SK-N-SH (cell line): ENCODE results near the gene TFDP3. TPM values are rescaled to one million over a fixed set of nuclear protein-coding genes. Genes with fewer than 3 reads are reported as not detected.

Experiments used
- CTCF ChIA-PET: fragments of 300-600, 350-600 bp; formaldehyde crosslinking; extraction: SDS; loops from one replicate; lab custom pipeline; 2021; lab: Yijun Ruan, JAX
- POLR2A ChIA-PET: fragments of 350-600 bp; sonication (Branson Sonifier 250); formaldehyde crosslinking; extraction: SDS; loops from one replicate; lab custom pipeline; 2020; ENCODE audit warnings: antibody characterized with exemption, inconsistent platforms; lab: Yijun Ruan, JAX
- DNase-seq: peaks from one replicate; pipeline ENCODE4 v3.0.0; 2012
- H2AFZ ChIP-seq: fragments of 200-600 bp; sonication (generic); 2 replicates; pipeline ENCODE4 v1.8.1; 2016; ENCODE audit warnings: antibody characterized with exemption, mild to moderate bottlenecking, low read depth
- H3F3A ChIP-seq: fragments of 200-600 bp; sonication (generic); replicated peaks from 2 replicates; pipeline ENCODE3; 2016; ENCODE audit warnings: antibody characterized with exemption, mild to moderate bottlenecking; ENCODE audit not compliant: insufficient read depth
- H3K27ac ChIP-seq, 2 experiments: fragments of 200-500 bp in 1 of 2; fragments of 200-600 bp in 1 of 2; sonication (Bioruptor generic) in 1 of 2; sonication (generic), shearing (Covaris generic) in 1 of 2; 2 replicates each; pipeline versions ENCODE4 v1.5.1 to v1.6.1; 2014 to 2016; ENCODE audit warnings: low read depth in 2 of 2, inconsistent platforms in 1 of 2, low read length in 1 of 2, mild to moderate bottlenecking in 1 of 2, mixed read lengths in 1 of 2
- H3K27me3 ChIP-seq: fragments of 200-600 bp; sonication (generic), shearing (Covaris generic); 2 replicates; pipeline ENCODE4 v1.6.1; 2016; ENCODE audit warnings: mixed run types; ENCODE audit not compliant: insufficient read depth
- H3K36me3 ChIP-seq, 2 experiments: fragments of 200-500 bp in 1 of 2; fragments of 200-600 bp in 1 of 2; sonication (Bioruptor generic) in 1 of 2; sonication (generic) in 1 of 2; replicated peaks in 1 of 2; 2 replicates each; pipeline versions ENCODE3 to v1.5.1; 2014 to 2016; ENCODE audit warnings: low read length in 1 of 2, mild to moderate bottlenecking in 1 of 2; ENCODE audit not compliant: insufficient read depth in 2 of 2, control insufficient read depth in 1 of 2
- H3K4me1 ChIP-seq, 2 experiments: fragments of 200-500 bp in 1 of 2; fragments of 200-600 bp in 1 of 2; sonication (Bioruptor generic) in 1 of 2; sonication (generic), shearing (Covaris generic) in 1 of 2; 2 replicates each; pipeline versions ENCODE4 v1.5.1 to v1.6.1; 2014 to 2016; ENCODE audit warnings: low read depth in 1 of 2, low read length in 1 of 2, mixed run types in 1 of 2; ENCODE audit not compliant: insufficient read depth in 2 of 2, control insufficient read depth in 1 of 2
- H3K4me2 ChIP-seq: fragments of 200-600 bp; sonication (generic), shearing (Covaris generic); 2 replicates; pipeline ENCODE4 v1.6.1; 2017; ENCODE audit warnings: mixed run types
- H3K4me3 ChIP-seq, 2 experiments: fragments of 200-500 bp in 1 of 2; fragments of 200-600 bp in 1 of 2; sonication (Bioruptor generic) in 1 of 2; sonication (generic), shearing (Covaris generic) in 1 of 2; 2 replicates each; pipeline versions ENCODE4 v1.5.1 to v1.8.1; 2014 to 2016; ENCODE audit warnings: low read depth in 2 of 2, inconsistent platforms in 1 of 2, low read length in 1 of 2, mild to moderate bottlenecking in 1 of 2, mixed read lengths in 1 of 2, moderate library complexity in 1 of 2
- H3K79me2 ChIP-seq: fragments of 200-600 bp; sonication (generic); 2 replicates; pipeline ENCODE4 v1.8.1; 2017; ENCODE audit warnings: mild to moderate bottlenecking; ENCODE audit not compliant: insufficient read depth
- H3K9ac ChIP-seq: fragments of 200-600 bp; sonication (generic); 2 replicates; pipeline ENCODE4 v1.6.1; 2017; ENCODE audit warnings: mixed run types
- H3K9me2 ChIP-seq: fragments of 200-600 bp; sonication (generic); 2 replicates; pipeline ENCODE4 v1.6.1; 2017; ENCODE audit warnings: mixed run types
- H3K9me3 ChIP-seq: fragments of 200-600 bp; sonication (generic); 2 replicates; pipeline ENCODE4 v1.6.1; 2017; ENCODE audit warnings: mixed run types, mild to moderate bottlenecking, moderate library complexity
- H4K20me1 ChIP-seq: fragments of 200-600 bp; sonication (generic); 2 replicates; pipeline ENCODE4 v1.6.1; 2017; ENCODE audit warnings: mild to moderate bottlenecking, mixed run types; ENCODE audit not compliant: insufficient read depth
- CHD2 ChIP-seq: fragments of 150-350 bp; IDR thresholded peaks from 2 replicates; pipeline ENCODE4 v1.6.1; 2018; ENCODE audit warnings: low read length; ENCODE audit not compliant: partially characterized antibody
- CTCF ChIP-seq: fragments of 200-600 bp; sonication (generic); IDR thresholded peaks from 2 replicates; pipeline ENCODE4 v1.6.1; 2017; ENCODE audit warnings: antibody characterized with exemption, mild to moderate bottlenecking, moderate library complexity
- EP300 ChIP-seq, 2 experiments: IDR thresholded peaks; 2 replicates each; pipeline versions ENCODE4 v1.4.0 to v1.6.1; 2012; ENCODE audit warnings: borderline replicate concordance in 1 of 2, low read depth in 1 of 2, low read length in 1 of 2
- EZH2phosphoT487 ChIP-seq: fragments of 200-600 bp; sonication (generic); IDR thresholded peaks from 2 replicates; pipeline ENCODE4 v1.6.1; 2017; ENCODE audit warnings: low read depth, mixed run types, mild to moderate bottlenecking, antibody characterized with exemption, moderate library complexity, borderline replicate concordance
- FOSL2 ChIP-seq: IDR thresholded peaks from 2 replicates; pipeline ENCODE4 v1.4.0; 2012; ENCODE audit warnings: low read depth, mild to moderate bottlenecking, moderate library complexity, borderline replicate concordance
- FOXJ3 ChIP-seq: sonication (generic); formaldehyde crosslinking; IDR thresholded peaks from 2 replicates; pipeline ENCODE4 v1.5.1; 2020; ENCODE audit warnings: mild to moderate bottlenecking, missing genetic modification reagents
- GABPA ChIP-seq: IDR thresholded peaks from 2 replicates; pipeline ENCODE4 v1.4.0; 2012; ENCODE audit warnings: low read depth, mild to moderate bottlenecking
- GATA2 ChIP-seq: sonication (generic); formaldehyde crosslinking; IDR thresholded peaks from 2 replicates; pipeline ENCODE4 v1.5.0; 2020; ENCODE audit warnings: mild to moderate bottlenecking, missing genetic modification reagents
- IRF3 ChIP-seq: fragments of 150-350 bp; IDR thresholded peaks from 2 replicates; pipeline ENCODE4 v1.6.1; 2016; ENCODE audit warnings: mild to moderate bottlenecking, low read depth, low read length
- MAX ChIP-seq: IDR thresholded peaks from 2 replicates; pipeline ENCODE4 v1.4.0; 2012; ENCODE audit warnings: low read depth
- MEF2A ChIP-seq: IDR thresholded peaks from 2 replicates; pipeline ENCODE4 v1.4.0; 2012; ENCODE audit warnings: low read depth, borderline replicate concordance
- PBX3 ChIP-seq: IDR thresholded peaks from 2 replicates; pipeline ENCODE4; 2012
- RAD21 ChIP-seq: IDR thresholded peaks from 2 replicates; pipeline ENCODE4 v1.6.1; 2012; ENCODE audit warnings: mild to moderate bottlenecking, low read length
- REST ChIP-seq: IDR thresholded peaks from 2 replicates; pipeline ENCODE4 v1.6.1; 2012; ENCODE audit warnings: mild to moderate bottlenecking, low read depth, low read length, moderate library complexity
- RFX5 ChIP-seq: IDR thresholded peaks from 2 replicates; pipeline ENCODE4 v1.6.1; 2012; ENCODE audit warnings: mild to moderate bottlenecking, improper control_type of control experiment, low read length
- USF1 ChIP-seq: IDR thresholded peaks from 2 replicates; pipeline ENCODE4 v1.4.0; 2012; ENCODE audit warnings: low read depth, borderline replicate concordance
- USF2 ChIP-seq: fragments of 150-350 bp; IDR thresholded peaks from 2 replicates; pipeline ENCODE4 v1.6.1; 2017; ENCODE audit warnings: antibody characterized with exemption, low read length, low read depth, borderline replicate concordance
- YY1 ChIP-seq: IDR thresholded peaks from 2 replicates; pipeline ENCODE4 v1.4.0; 2012; ENCODE audit warnings: low read depth, mild to moderate bottlenecking
- WGBS: methylation state at CpG from one replicate; pipeline ENCODE4 v1.1.6; 2017; ENCODE audit warnings: low lambda C conversion rate; 5-methylcytosine and 5-hydroxymethylcytosine counted together
- polyA plus RNA-seq, 3 experiments: library from polyadenylated mRNA; depleted of rRNA; stranded (reverse); fragments of >200 nt; gene quantifications; 2 replicates each; pipeline ENCODE4 v1.2.3, GENCODE V29; 2012

Gene TFDP3
- polyA plus RNA-seq, 1 of the 3 experiments (the other 2 are of a cell fraction): not detected

- 27% methylated on average over 5 of the region's 5 CpGs for WGBS
- POLR2A ChIA-PET: no interaction called here
- TF ChIP-seq FOSL2 (no peak), CHD2 (no peak), REST (no peak), MAX (no peak), CTCF (no peak), USF1 (no peak), USF2 (no peak), MEF2A (no peak), GABPA (no peak), FOXJ3 (CRISPR knock-in tag) (no peak), RFX5 (no peak), YY1 (no peak), EP300 (IDR thresholded peaks at IDR 0.05; ENCODE audit: borderline replicate concordance in 1 of 2, low read depth in 1 of 2, low read length in 1 of 2) (no peak), IRF3 (no peak), GATA2 (CRISPR knock-in tag) (no peak), PBX3 (no peak), EZH2phosphoT487 (no peak), RAD21 (no peak)
- H3K9me3 ChIP-seq: no peaks in the 10 kb centered on the region
- no peak for DNase-seq
- no peaks in the 10 kb centered on the region for H4K20me1 ChIP-seq
- no peaks in the 10 kb centered on the region for H3K36me3 ChIP-seq
- H3K4me2 ChIP-seq: no peak overlapping the region
- CTCF ChIA-PET: interaction anchor here (1.1 kb wide), 1 partner anchor 9 kb away, joined by 3 read pairs; no protein-coding TSS in a partner anchor
- no peak overlapping the region for H3K9ac ChIP-seq
- no peaks in the 10 kb centered on the region for H3K27me3 ChIP-seq
- no peaks in the 10 kb centered on the region for H3F3A ChIP-seq
- H3K79me2 ChIP-seq: no peaks in the 10 kb centered on the region
- no peak overlapping the region for H3K27ac ChIP-seq
- no peaks in the 10 kb centered on the region for H3K9me2 ChIP-seq
- H3K4me3 ChIP-seq: no peak overlapping the region
- no peaks in the 10 kb centered on the region; a peak in 1 of 4 replicates for H3K4me1 ChIP-seq
- no peak overlapping the region for H2AFZ ChIP-seq
Observed at GRCh38 chrX:133213117-133213516, 5.0 kb downstream of the TFDP3 start.
